Fibroblast of pulmonary artery (primary cell): ENCODE data around the gene CA6.
A peak's percentile ranks its signal among the peaks of the same experiment; 100 is the strongest.
"Not testable (repeated sequence)": the region's sequence is repeated elsewhere in the genome, so short reads cannot be mapped to it uniquely, and the experiment has no call there.

Experiments
- DNase-seq: peaks from one replicate; pipeline ENCODE4 v3.0.0-alpha.2; 2010; ENCODE audit warnings: low read depth
- H3K4me3 ChIP-seq: replicated peaks from 2 replicates; pipeline ENCODE4 v1.5.1; 2011; ENCODE audit warnings: low read depth, mild to moderate bottlenecking, control low read depth, low read length, moderate library complexity
- CTCF ChIP-seq: IDR thresholded peaks from 2 replicates; pipeline ENCODE4 v1.5.1; 2011; ENCODE audit warnings: mild to moderate bottlenecking, control low read depth, low read length, inconsistent platforms; ENCODE audit errors: missing control alignments

Gene CA6

GRCh38 chr1:8962812-8963530 lies 17.3 kb downstream of the CA6 start:
- no peak overlapping the region for H3K4me3 ChIP-seq
- TF ChIP-seq CTCF, result peak; percentile 49
- peak; percentile 50 for DNase-seq

GRCh38 chr1:8963963-8964362 lies 18.3 kb downstream of the CA6 start:
- H3K4me3 ChIP-seq, result no peak overlapping the region
- TF ChIP-seq CTCF, result no peak
- DNase-seq, result no peak

- no peak for DNase-seq
- no peak for TF ChIP-seq CTCF
- H3K4me3 ChIP-seq, result no peak overlapping the region
Measured at GRCh38 chr1:8965121-8965820, 19.6 kb downstream of the CA6 start.

- TF ChIP-seq CTCF, result no peak
- H3K4me3 ChIP-seq, result no peak overlapping the region
- DNase-seq, result no peak
Measured at GRCh38 chr1:8966606-8967005, 20.9 kb downstream of the CA6 start.

- H3K4me3 ChIP-seq, DNase-seq: not testable (repeated sequence)
Measured at GRCh38 chr1:8968902-8969301, 23.2 kb downstream of the CA6 start.

- no peak for DNase-seq
- TF ChIP-seq CTCF, result no peak
- no peak overlapping the region for H3K4me3 ChIP-seq
Measured at GRCh38 chr1:8969937-8970336, 24.3 kb downstream of the CA6 start.

GRCh38 chr1:8970870-8971337 lies 25.2 kb downstream of the CA6 start:
- TF ChIP-seq CTCF, result no peak
- no peak overlapping the region for H3K4me3 ChIP-seq
- no peak for DNase-seq
